GM23338 (cell line): ENCODE results near the gene SLC44A1. TPM values are rescaled to one million over a fixed set of nuclear protein-coding genes. Genes with fewer than 3 reads are reported as not detected.

ENCODE experiments used
- ATAC-seq: fragments of 200-7000 bp; cut with Tn5 transposase; 3 replicates; pipeline ENCODE4 v1.9.1; 2020
- DNase-seq: peaks from one replicate; pipeline ENCODE4 v3.0.0-alpha.2; 2015; ENCODE audit warnings: low spot score
- H2AFZ ChIP-seq: fragments of 200-600 bp; sonication (generic); 2 replicates; pipeline ENCODE4 v1.8.0; 2016; ENCODE audit warnings: antibody characterized with exemption, mild to moderate bottlenecking, moderate library complexity
- H3F3A ChIP-seq: fragments of 200-600 bp; sonication (generic); replicated peaks from 2 replicates; pipeline ENCODE4 v1.8.0; 2017; ENCODE audit warnings: antibody characterized with exemption, mixed run types, low read depth
- H3K27ac ChIP-seq: fragments of 200-600 bp; sonication (generic); 2 replicates; pipeline ENCODE4 v1.6.1; 2016; ENCODE audit warnings: low read depth
- H3K27me3 ChIP-seq: fragments of 200-600 bp; sonication (generic); 2 replicates; pipeline ENCODE4 v1.8.0; 2016; ENCODE audit warnings: mild to moderate bottlenecking, mixed run types, moderate library complexity; ENCODE audit not compliant: insufficient read depth
- H3K36me3 ChIP-seq: fragments of 200-600 bp; sonication (generic); 2 replicates; pipeline ENCODE4 v1.8.0; 2016; ENCODE audit warnings: mild to moderate bottlenecking; ENCODE audit not compliant: insufficient read depth
- H3K4me1 ChIP-seq: fragments of 200-600 bp; sonication (generic); 2 replicates; pipeline ENCODE4 v1.8.0; 2016; ENCODE audit warnings: mild to moderate bottlenecking, moderate library complexity; ENCODE audit not compliant: insufficient read depth
- H3K4me2 ChIP-seq: fragments of 200-600 bp; sonication (generic); 2 replicates; pipeline ENCODE4 v1.7.1; 2017; ENCODE audit warnings: mixed run types
- H3K4me3 ChIP-seq: fragments of 200-600 bp; sonication (generic); 2 replicates; pipeline ENCODE4 v1.6.1; 2016; ENCODE audit warnings: mixed run types
- H3K79me2 ChIP-seq: fragments of 200-600 bp; sonication (generic); replicated peaks from 2 replicates; pipeline ENCODE4 v1.8.0; 2017; ENCODE audit warnings: mild to moderate bottlenecking; ENCODE audit not compliant: insufficient read depth
- H3K9me2 ChIP-seq: fragments of 200-600 bp; sonication (generic); 2 replicates; pipeline ENCODE4 v1.8.0; 2017; ENCODE audit not compliant: insufficient read depth
- H4K20me1 ChIP-seq: fragments of 200-600 bp; sonication (generic); replicated peaks from 2 replicates; pipeline ENCODE4 v1.8.0; 2017; ENCODE audit warnings: mild to moderate bottlenecking; ENCODE audit not compliant: insufficient read depth
- H3K27ac Mint-ChIP-seq: 2 replicates; pipeline ENCODE4 v1.8.0; 2020; ENCODE audit warnings: inconsistent platforms, mild to moderate bottlenecking, moderate library complexity, mixed read lengths
- H3K27me3 Mint-ChIP-seq: 3 replicates; pipeline ENCODE4 v1.8.0; 2022; ENCODE audit warnings: low read depth, mild to moderate bottlenecking, moderate library complexity, mixed read lengths, inconsistent platforms; ENCODE audit not compliant: insufficient read depth, poor library complexity
- H3K36me3 Mint-ChIP-seq: 3 replicates; pipeline ENCODE4 v1.8.0; 2021; ENCODE audit warnings: low read depth, mild to moderate bottlenecking, inconsistent platforms, moderate library complexity, mixed read lengths
- H3K4me1 Mint-ChIP-seq: 3 replicates; pipeline ENCODE4 v1.8.0; 2020; ENCODE audit warnings: mild to moderate bottlenecking, inconsistent platforms, mixed read lengths
- H3K4me3 Mint-ChIP-seq: 3 replicates; pipeline ENCODE4 v1.8.0; 2021; ENCODE audit warnings: moderate library complexity, mild to moderate bottlenecking, inconsistent platforms, mixed read lengths
- H3K9me3 Mint-ChIP-seq: 3 replicates; pipeline ENCODE4 v1.8.0; 2020; ENCODE audit warnings: moderate library complexity, mild to moderate bottlenecking, inconsistent platforms, mixed read lengths
- CREB1 ChIP-seq: fragments of 250-450 bp; sonication (Bioruptor Pico); IDR thresholded peaks from 2 replicates; pipeline ENCODE4 v1.5.0; 2020; ENCODE audit warnings: low read depth, mild to moderate bottlenecking, moderate library complexity
- ETS1 ChIP-seq: IDR thresholded peaks from 2 replicates; pipeline ENCODE4 v1.6.1; 2016; ENCODE audit warnings: antibody characterized with exemption
- EZH2 ChIP-seq: fragments of 200-600 bp; sonication (generic); IDR thresholded peaks from one replicate; pipeline ENCODE4 v1.8.0; 2017; ENCODE audit warnings: antibody characterized with exemption, mild to moderate bottlenecking, low read depth; ENCODE audit not compliant: unreplicated experiment
- EZH2phosphoT487 ChIP-seq: fragments of 200-600 bp; sonication (generic); IDR thresholded peaks from one replicate; pipeline ENCODE4 v1.8.1; 2018; ENCODE audit warnings: antibody characterized with exemption; ENCODE audit not compliant: unreplicated experiment
- JUNB ChIP-seq: IDR thresholded peaks from one replicate; pipeline ENCODE4 v1.6.1; 2016; ENCODE audit warnings: antibody characterized with exemption; ENCODE audit not compliant: unreplicated experiment
- NANOG ChIP-seq: IDR thresholded peaks from 2 replicates; pipeline ENCODE4 v1.6.1; 2016; ENCODE audit warnings: antibody characterized with exemption, borderline replicate concordance
- POLR2AphosphoS5 ChIP-seq: IDR thresholded peaks from 2 replicates; pipeline ENCODE4 v1.6.1; 2016; ENCODE audit warnings: antibody characterized with exemption, low read depth
- REST ChIP-seq: IDR thresholded peaks from one replicate; pipeline ENCODE4 v1.6.1; 2018; ENCODE audit warnings: antibody characterized with exemption; ENCODE audit not compliant: unreplicated experiment
- STAT1 ChIP-seq: IDR thresholded peaks from one replicate; pipeline ENCODE4 v1.6.1; 2016; ENCODE audit warnings: antibody characterized with exemption; ENCODE audit not compliant: unreplicated experiment
- ZNF114 ChIP-seq: fragments of 250-450 bp; sonication (Bioruptor Pico); IDR thresholded peaks from 2 replicates; pipeline ENCODE4 v1.5.0; 2020; ENCODE audit warnings: mild to moderate bottlenecking, moderate library complexity
- ZNF331 ChIP-seq: fragments of 250-450 bp; sonication (Bioruptor Pico); IDR thresholded peaks from 2 replicates; pipeline ENCODE4 v1.5.0; 2020; ENCODE audit warnings: low read depth, mild to moderate bottlenecking, moderate library complexity
- polyA plus RNA-seq: library from polyadenylated mRNA; unstranded; fragments of >200 nt; fragmentation: Nextera tagmentation; extraction: Ambion mirVana; gene quantifications from 2 replicates; pipeline ENCODE4 v1.2.1, GENCODE V29; 2016
- total RNA-seq: library from RNA; depleted of rRNA; stranded (reverse); fragments of >200 nt; shearing (Covaris generic); gene quantifications from 2 replicates; pipeline ENCODE4 v1.2.3, GENCODE V29; 2014
- TF ChIP-seq, protein P1 (sequence below), 2 experiments: fragments of 200-600 bp in 1 of 2; sonication (generic) in 1 of 2; conservative IDR thresholded peaks; 2 replicates each; pipeline versions ENCODE4 v1.5.1 to v1.6.1; 2016 to 2017; ENCODE audit warnings: antibody characterized with exemption in 2 of 2, low read depth in 2 of 2, mild to moderate bottlenecking in 2 of 2, moderate library complexity in 1 of 2

The SLC44A1 gene
- total and polyA plus RNA-seq, 2 experiments from 2014 or later: 14.9 to 75.0 TPM

DNA sequence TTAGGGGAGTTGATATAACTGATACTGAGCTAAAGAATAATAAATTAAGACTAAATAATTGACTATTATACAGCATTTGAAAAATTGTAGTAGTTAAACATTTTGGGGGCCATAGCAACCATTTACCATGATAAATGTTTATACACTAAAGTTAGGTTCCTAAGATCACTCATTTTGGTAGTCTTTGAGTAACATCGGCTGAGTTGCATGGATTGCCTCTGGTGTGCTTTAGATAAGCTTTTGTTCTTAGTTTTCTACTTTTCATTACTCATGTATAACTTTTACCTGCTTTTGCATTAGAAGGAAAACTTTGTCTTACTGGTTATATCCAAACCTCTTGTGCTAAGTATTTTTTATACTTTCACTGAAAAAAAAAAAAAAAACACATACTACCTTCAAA, 101.2 kb downstream of the SLC44A1 start:
- Histone ChIP-seq H2AFZ (no peak overlapping the region), H3K36me3 (no peaks in the 10 kb centered on the region), H3K27ac (no peak overlapping the region), H3K4me2 (no peak overlapping the region), H3K4me3 (no peak overlapping the region), H3K9me2 (no peaks in the 10 kb centered on the region), H3K79me2 (no peaks in the 10 kb centered on the region; the same call in 1 of the 2 replicates), H3K4me1 (no peaks in the 10 kb centered on the region), H4K20me1 (no peaks in the 10 kb centered on the region), H3F3A (no peaks in the 10 kb centered on the region), H3K27me3 (no peaks in the 10 kb centered on the region)
- no peaks in the 10 kb centered on the region for H3K27me3 Mint-ChIP-seq
- H3K36me3 Mint-ChIP-seq: no peaks in the 10 kb centered on the region
- no peak overlapping the region for H3K4me3 Mint-ChIP-seq
- H3K27ac Mint-ChIP-seq: no peak overlapping the region
- H3K4me1 Mint-ChIP-seq: no peaks in the 10 kb centered on the region
- no peak for ATAC-seq
- TF ChIP-seq ZNF114 (CRISPR knock-in tag): no peak
- TF ChIP-seq EZH2: no peak
- no peak for TF ChIP-seq ZNF331
- TF ChIP-seq REST: no peak
- TF ChIP-seq EZH2phosphoT487: no peak
- no peak for TF ChIP-seq NANOG
- no peak for TF ChIP-seq STAT1
- no peak for TF ChIP-seq JUNB
- TF ChIP-seq ETS1: no peak
- TF ChIP-seq CREB1 (CRISPR knock-in tag): no peak
- TF ChIP-seq, protein P1, sequence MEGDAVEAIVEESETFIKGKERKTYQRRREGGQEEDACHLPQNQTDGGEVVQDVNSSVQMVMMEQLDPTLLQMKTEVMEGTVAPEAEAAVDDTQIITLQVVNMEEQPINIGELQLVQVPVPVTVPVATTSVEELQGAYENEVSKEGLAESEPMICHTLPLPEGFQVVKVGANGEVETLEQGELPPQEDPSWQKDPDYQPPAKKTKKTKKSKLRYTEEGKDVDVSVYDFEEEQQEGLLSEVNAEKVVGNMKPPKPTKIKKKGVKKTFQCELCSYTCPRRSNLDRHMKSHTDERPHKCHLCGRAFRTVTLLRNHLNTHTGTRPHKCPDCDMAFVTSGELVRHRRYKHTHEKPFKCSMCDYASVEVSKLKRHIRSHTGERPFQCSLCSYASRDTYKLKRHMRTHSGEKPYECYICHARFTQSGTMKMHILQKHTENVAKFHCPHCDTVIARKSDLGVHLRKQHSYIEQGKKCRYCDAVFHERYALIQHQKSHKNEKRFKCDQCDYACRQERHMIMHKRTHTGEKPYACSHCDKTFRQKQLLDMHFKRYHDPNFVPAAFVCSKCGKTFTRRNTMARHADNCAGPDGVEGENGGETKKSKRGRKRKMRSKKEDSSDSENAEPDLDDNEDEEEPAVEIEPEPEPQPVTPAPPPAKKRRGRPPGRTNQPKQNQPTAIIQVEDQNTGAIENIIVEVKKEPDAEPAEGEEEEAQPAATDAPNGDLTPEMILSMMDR (conservative IDR thresholded peaks at IDR 0.05; ENCODE audit: low read depth in 2 of 2): no peak
- no peak for TF ChIP-seq POLR2AphosphoS5
- no peak for DNase-seq
- no peaks in the 10 kb centered on the region for H3K9me3 Mint-ChIP-seq
